LNCaP clone FGC (cell line): ENCODE data around the gene SHROOM3.

Experiments
- DNase-seq: peaks from one replicate; pipeline ENCODE4 v3.0.0-alpha.2; 2011; ENCODE audit warnings: low read depth
- H3K4me3 ChIP-seq: 2 replicates; pipeline ENCODE4 v1.5.1; 2011; ENCODE audit warnings: mild to moderate bottlenecking, low read depth, low read length, control low read depth
- TF ChIP-seq, protein P1 (sequence below): IDR thresholded peaks from 2 replicates; pipeline ENCODE4 v1.5.1; 2012; ENCODE audit warnings: mild to moderate bottlenecking; ENCODE audit not compliant: control insufficient read depth, insufficient read depth; ENCODE audit errors: extremely low read depth

Gene SHROOM3

DNA sequence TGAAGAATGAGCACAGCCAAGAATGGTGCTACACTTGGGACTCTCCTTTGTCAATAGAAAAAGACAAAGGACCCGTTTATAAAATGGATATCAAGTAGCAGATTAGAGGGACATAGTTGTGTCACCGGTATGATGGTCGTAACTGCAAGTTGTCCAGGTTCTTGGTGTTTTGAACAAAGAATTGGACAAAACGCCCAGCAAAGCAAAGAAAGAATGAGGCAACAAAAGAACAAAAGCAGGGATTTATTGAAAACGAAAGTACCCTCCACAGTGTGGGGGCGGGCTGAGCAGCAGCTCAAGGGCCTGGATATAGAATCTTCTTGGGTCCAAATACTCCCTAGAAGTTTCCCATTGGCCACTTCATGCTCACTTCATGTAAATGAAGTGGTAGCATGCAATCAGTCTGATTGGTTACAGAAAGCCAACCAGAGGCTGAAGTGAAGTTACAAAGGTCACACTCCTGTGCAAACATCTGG, 54.7 kb downstream of the SHROOM3 start:
- no peak for DNase-seq
- TF ChIP-seq, protein P1, sequence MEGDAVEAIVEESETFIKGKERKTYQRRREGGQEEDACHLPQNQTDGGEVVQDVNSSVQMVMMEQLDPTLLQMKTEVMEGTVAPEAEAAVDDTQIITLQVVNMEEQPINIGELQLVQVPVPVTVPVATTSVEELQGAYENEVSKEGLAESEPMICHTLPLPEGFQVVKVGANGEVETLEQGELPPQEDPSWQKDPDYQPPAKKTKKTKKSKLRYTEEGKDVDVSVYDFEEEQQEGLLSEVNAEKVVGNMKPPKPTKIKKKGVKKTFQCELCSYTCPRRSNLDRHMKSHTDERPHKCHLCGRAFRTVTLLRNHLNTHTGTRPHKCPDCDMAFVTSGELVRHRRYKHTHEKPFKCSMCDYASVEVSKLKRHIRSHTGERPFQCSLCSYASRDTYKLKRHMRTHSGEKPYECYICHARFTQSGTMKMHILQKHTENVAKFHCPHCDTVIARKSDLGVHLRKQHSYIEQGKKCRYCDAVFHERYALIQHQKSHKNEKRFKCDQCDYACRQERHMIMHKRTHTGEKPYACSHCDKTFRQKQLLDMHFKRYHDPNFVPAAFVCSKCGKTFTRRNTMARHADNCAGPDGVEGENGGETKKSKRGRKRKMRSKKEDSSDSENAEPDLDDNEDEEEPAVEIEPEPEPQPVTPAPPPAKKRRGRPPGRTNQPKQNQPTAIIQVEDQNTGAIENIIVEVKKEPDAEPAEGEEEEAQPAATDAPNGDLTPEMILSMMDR, result no peak
- no peak overlapping the region for H3K4me3 ChIP-seq

DNA sequence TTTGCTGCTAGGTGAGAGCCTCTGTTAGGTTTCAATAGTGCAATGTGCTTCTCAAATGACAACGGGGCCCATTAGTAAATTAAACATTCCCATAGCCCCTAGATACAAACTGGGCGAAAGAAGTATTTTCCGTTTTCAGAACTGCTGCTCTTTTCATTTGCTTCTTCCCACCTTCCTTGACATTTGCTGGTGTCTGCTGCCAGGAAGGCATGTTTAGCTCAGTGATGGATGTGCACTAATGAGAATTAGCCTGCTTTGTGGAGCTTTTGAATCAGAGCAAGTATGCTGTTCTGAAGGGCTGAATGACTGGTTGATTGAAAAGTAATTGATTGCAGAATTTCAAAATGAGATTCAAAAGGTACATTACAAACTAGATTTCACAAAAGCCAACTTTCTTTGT, 57.0 kb downstream of the SHROOM3 start:
- TF ChIP-seq, protein P1, result no peak
- DNase-seq, result no peak
- no peak overlapping the region for H3K4me3 ChIP-seq

DNA sequence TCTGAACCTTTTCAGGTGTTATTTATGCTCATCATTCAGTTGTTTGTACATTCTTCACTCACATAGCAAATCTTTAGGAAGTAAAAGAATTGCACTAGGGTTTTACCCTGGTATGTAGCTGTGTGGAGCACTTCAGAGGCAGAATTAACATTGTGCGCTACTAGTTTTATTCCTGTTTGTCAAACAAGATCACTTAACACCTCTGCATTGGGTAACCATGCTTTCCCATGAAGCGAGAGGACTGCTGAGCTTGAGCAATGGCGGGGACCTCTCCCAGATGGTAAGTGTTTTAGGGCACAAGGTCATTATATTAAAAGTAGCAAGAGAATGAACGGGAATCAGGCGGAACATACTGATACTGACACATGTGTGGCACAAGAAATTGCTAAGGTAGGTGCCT, 59.2 kb downstream of the SHROOM3 start:
- H3K4me3 ChIP-seq, result no peak overlapping the region
- TF ChIP-seq, protein P1, result no peak
- no peak for DNase-seq

DNA sequence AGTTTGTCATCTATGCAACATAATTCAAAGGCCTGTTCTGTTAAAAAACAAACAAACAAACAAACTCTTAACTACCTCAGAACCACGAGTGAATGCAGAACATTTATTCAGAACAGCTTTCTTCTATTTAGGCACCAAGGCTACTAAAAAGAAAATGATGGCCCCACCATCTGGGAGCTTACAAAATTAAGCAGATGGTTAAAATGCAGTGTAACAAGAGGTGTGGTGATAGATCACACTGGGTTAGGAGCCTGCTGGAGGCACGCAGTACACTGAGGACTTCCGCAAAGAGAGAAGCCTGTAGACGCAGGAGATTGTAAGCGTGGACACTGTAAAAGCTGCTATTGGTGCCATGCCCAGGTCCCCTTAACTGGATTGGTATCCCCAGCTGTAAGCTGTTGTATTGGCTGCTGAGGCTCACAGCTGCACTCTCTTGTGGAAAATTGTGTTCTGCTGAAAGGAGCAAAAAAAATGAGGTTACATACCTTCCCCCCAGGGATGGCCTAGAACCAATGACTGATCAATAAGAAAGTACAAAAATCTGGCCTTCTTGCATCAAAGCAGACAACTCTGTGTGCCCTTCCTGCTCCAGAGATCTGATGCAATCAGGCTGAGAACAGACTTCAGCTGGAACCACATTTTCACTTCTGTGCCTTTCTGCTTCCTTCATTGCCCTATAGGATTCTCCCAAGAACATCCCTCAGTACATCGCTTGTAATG, 60.0 kb downstream of the SHROOM3 start:
- no peak for DNase-seq
- H3K4me3 ChIP-seq, result no peak overlapping the region
- TF ChIP-seq, protein P1, result no peak

DNA sequence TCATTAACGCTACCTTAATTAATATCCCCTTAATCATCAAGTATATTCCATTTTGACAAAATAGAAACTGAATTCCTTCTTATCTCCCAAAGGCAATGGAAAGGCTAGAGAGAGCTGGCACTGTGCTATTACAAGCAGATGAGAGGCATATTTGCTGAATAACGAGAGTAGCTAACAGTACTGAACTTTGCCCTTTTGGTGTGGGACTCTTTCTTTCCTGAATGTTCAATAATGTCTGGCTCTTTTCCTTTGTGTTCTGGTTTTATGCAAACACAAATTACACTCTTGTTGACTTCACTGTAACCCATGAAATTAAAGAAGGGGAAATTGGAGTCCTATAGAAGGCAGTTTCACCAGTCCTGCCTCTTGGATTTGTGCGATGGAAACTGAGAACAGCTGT, 63.5 kb downstream of the SHROOM3 start:
- TF ChIP-seq, protein P1, result no peak
- H3K4me3 ChIP-seq, result no peak overlapping the region
- DNase-seq, result no peak

DNA sequence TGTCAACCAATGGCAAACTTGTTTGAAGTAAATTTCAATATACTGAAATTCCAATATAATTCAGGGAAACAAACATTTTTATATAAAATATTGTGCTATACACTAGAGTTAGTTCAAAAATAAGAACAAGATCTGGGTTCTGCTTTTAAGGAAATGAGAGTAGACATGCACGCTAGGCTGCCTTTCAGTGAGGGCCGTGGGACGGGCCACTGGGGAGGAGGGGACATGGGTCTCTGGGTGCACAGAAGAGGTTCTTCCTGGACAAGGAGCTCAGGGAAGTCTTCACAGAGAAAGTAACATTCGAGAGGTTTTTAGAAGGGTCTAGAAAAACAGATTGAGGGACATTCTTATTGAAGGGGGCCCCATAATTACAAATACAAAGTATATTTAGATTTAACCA, 64.4 kb downstream of the SHROOM3 start:
- H3K4me3 ChIP-seq, result no peak overlapping the region
- DNase-seq, result no peak
- TF ChIP-seq, protein P1, result no peak

DNA sequence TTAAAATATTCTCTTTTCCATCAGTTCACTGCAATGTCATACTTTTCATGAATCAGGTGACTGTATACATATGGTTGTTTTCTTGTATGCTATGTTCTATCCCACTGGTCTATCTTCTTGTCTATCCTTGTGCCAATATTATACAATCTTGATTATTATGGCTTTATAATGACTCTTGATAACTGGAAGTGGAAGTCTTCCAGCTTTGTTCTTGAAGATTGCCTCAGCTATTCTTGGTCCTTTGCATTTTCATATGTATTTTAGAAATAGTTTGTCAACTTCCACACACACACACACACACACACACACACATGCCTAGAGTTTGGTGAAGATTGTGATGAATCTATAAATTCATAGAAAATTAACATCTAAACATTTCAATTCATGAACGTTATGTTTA, 67.9 kb downstream of the SHROOM3 start:
- H3K4me3 ChIP-seq, result no peak overlapping the region
- no peak for DNase-seq
- TF ChIP-seq, protein P1, result no peak
